ENCODE results near the gene LRMDA.

Gene LRMDA

GRCh38 chr10:75801121-75801520, 369.7 kb downstream of the LRMDA start:
- Histone ChIP-seq H3K4me2 (no peak overlapping the region), H3K27ac (no peak overlapping the region), H3K36me3 (no peaks in the 10 kb centered on the region), H3K9me3 (replicated peaks in 1 of 11) (peaks cover 0 to 18% (median 7%) of the 10 kb centered on the region in 11 experiments; a peak in 14 of 22 replicates), H3K9ac (no peak overlapping the region), H3K4me1 (no peaks in the 10 kb centered on the region), H4K20me1 (no peaks in the 10 kb centered on the region), H3K4me3 (no peak overlapping the region), H3K27me3 (no peaks in the 10 kb centered on the region)
- no peak for TF ChIP-seq Cebpa-rat (IDR thresholded peaks at IDR 0.05)

- Histone ChIP-seq H3K4me1 (no peaks in the 10 kb centered on the region), H3K36me3 (no peaks in the 10 kb centered on the region), H3K9ac (no peak overlapping the region), H3K27me3 (no peaks in the 10 kb centered on the region), H3K9me3 (replicated peaks in 1 of 11) (peaks cover 0 to 13% (median 2%) of the 10 kb centered on the region in 11 experiments; a peak in 14 of 22 replicates), H3K4me3 (no peak overlapping the region), H3K27ac (no peak overlapping the region), H4K20me1 (no peaks in the 10 kb centered on the region), H3K4me2 (no peak overlapping the region)
- TF ChIP-seq Cebpa-rat (IDR thresholded peaks at IDR 0.05): no peak
Measured at GRCh38 chr10:75801661-75802060, 370.2 kb downstream of the LRMDA start.

GRCh38 chr10:75803121-75803520, 371.7 kb downstream of the LRMDA start:
- Histone ChIP-seq H4K20me1 (no peaks in the 10 kb centered on the region), H3K4me1 (no peaks in the 10 kb centered on the region), H3K4me3 (no peak overlapping the region), H3K27ac (no peak overlapping the region), H3K4me2 (no peak overlapping the region), H3K36me3 (no peaks in the 10 kb centered on the region), H3K9me3 (replicated peaks in 1 of 11) (no peaks in the 10 kb centered on the region), H3K9ac (no peak overlapping the region), H3K27me3 (no peaks in the 10 kb centered on the region)
- TF ChIP-seq Cebpa-rat (IDR thresholded peaks at IDR 0.05): no peak

- no peaks in the 10 kb centered on the region for H3K36me3 ChIP-seq
- H3K27ac ChIP-seq: no peak overlapping the region
- H3K4me3 ChIP-seq: no peak overlapping the region
- no peaks in the 10 kb centered on the region for H4K20me1 ChIP-seq
- H3K4me2 ChIP-seq: no peak overlapping the region
- no peaks in the 10 kb centered on the region for H3K27me3 ChIP-seq
- no peaks in the 10 kb centered on the region for H3K9me3 ChIP-seq (replicated peaks in 1 of 11)
- no peaks in the 10 kb centered on the region for H3K4me1 ChIP-seq
- no peak for TF ChIP-seq Cebpa-rat (IDR thresholded peaks at IDR 0.05)
- no peak overlapping the region for H3K9ac ChIP-seq
Measured at GRCh38 chr10:75803816-75804552, 372.6 kb downstream of the LRMDA start.

- Histone ChIP-seq H3K4me2 (no peak overlapping the region), H3K4me1 (no peaks in the 10 kb centered on the region), H3K36me3 (no peaks in the 10 kb centered on the region), H4K20me1 (no peaks in the 10 kb centered on the region), H3K27me3 (no peaks in the 10 kb centered on the region), H3K27ac (no peak overlapping the region), H3K4me3 (no peak overlapping the region), H3K9me3 (replicated peaks in 1 of 11) (no peaks in the 10 kb centered on the region), H3K9ac (no peak overlapping the region)
- no peak for TF ChIP-seq Cebpa-rat (IDR thresholded peaks at IDR 0.05)
Measured at GRCh38 chr10:75806186-75806585, 374.8 kb downstream of the LRMDA start.

GRCh38 chr10:75807456-75807855, 376.0 kb downstream of the LRMDA start:
- Histone ChIP-seq H3K9me3 (replicated peaks in 1 of 11) (no peaks in the 10 kb centered on the region), H4K20me1 (no peaks in the 10 kb centered on the region), H3K9ac (no peak overlapping the region), H3K4me2 (no peak overlapping the region), H3K27me3 (no peaks in the 10 kb centered on the region), H3K36me3 (no peaks in the 10 kb centered on the region), H3K4me3 (no peak overlapping the region), H3K27ac (no peak overlapping the region), H3K4me1 (no peaks in the 10 kb centered on the region)
- no peak for TF ChIP-seq Cebpa-rat (IDR thresholded peaks at IDR 0.05)

- Histone ChIP-seq H3K27ac (no peak overlapping the region), H3K9me3 (replicated peaks in 1 of 11) (no peaks in the 10 kb centered on the region), H3K36me3 (no peaks in the 10 kb centered on the region), H3K4me1 (no peaks in the 10 kb centered on the region), H3K4me3 (no peak overlapping the region), H3K4me2 (no peak overlapping the region), H3K27me3 (no peaks in the 10 kb centered on the region), H4K20me1 (no peaks in the 10 kb centered on the region), H3K9ac (no peak overlapping the region)
- TF ChIP-seq Cebpa-rat (IDR thresholded peaks at IDR 0.05): no peak
Measured at GRCh38 chr10:75809003-75809402, 377.6 kb downstream of the LRMDA start.

- H3K9me3 ChIP-seq (replicated peaks in 1 of 11): no peaks in the 10 kb centered on the region
- TF ChIP-seq Cebpa-rat (IDR thresholded peaks at IDR 0.05): no peak
- H3K4me2 ChIP-seq: no peak overlapping the region
- no peaks in the 10 kb centered on the region for H3K27me3 ChIP-seq
- no peaks in the 10 kb centered on the region for H3K4me1 ChIP-seq
- H3K27ac ChIP-seq: no peak overlapping the region
- H4K20me1 ChIP-seq: no peaks in the 10 kb centered on the region
- no peak overlapping the region for H3K4me3 ChIP-seq
- no peaks in the 10 kb centered on the region for H3K36me3 ChIP-seq
- H3K9ac ChIP-seq: no peak overlapping the region
Measured at GRCh38 chr10:75814014-75814413, 382.6 kb downstream of the LRMDA start.

GRCh38 chr10:75815066-75815465, 383.6 kb downstream of the LRMDA start:
- no peak for TF ChIP-seq Cebpa-rat (IDR thresholded peaks at IDR 0.05)
- Histone ChIP-seq H3K36me3 (no peaks in the 10 kb centered on the region), H3K27ac (no peak overlapping the region), H4K20me1 (no peaks in the 10 kb centered on the region), H3K27me3 (no peaks in the 10 kb centered on the region), H3K4me3 (no peak overlapping the region), H3K4me2 (no peak overlapping the region), H3K9ac (no peak overlapping the region), H3K9me3 (replicated peaks in 1 of 11) (no peaks in the 10 kb centered on the region), H3K4me1 (no peaks in the 10 kb centered on the region)

- Histone ChIP-seq H3K27me3 (no peaks in the 10 kb centered on the region), H4K20me1 (no peaks in the 10 kb centered on the region), H3K9ac (no peak overlapping the region), H3K4me3 (no peak overlapping the region), H3K9me3 (replicated peaks in 1 of 11) (0 out of 22 replicates have a peak, but pooled peaks cover 0 to 4% (median 0%) of the 10 kb centered on the region in 11 experiments), H3K4me1 (no peaks in the 10 kb centered on the region), H3K4me2 (no peak overlapping the region), H3K27ac (no peak overlapping the region), H3K36me3 (no peaks in the 10 kb centered on the region)
- TF ChIP-seq Cebpa-rat (IDR thresholded peaks at IDR 0.05): no peak
Measured at GRCh38 chr10:75817198-75817597, 385.8 kb downstream of the LRMDA start.

All from BLaER1 treated with 17β-estradiol and CSF1 and Interleukin-3, amounts not matched to agents 10 nM and 100 nM (cell line).